UCSD-AML1 (cell line): Measurements from ENCODE around the gene CCDC188.
A peak's percentile ranks its signal among the peaks of the same experiment; 100 is the strongest.

ENCODE experiments used
- DNase-seq: peaks from one replicate; lab custom pipeline; 2025; ENCODE audit not compliant: unreplicated experiment; lab: John Stamatoyannopoulos, UW

The CCDC188 gene

GRCh38 chr22:20123366-20124082 lies 27.3 kb downstream of the CCDC188 start:
- no peak for DNase-seq

DNA sequence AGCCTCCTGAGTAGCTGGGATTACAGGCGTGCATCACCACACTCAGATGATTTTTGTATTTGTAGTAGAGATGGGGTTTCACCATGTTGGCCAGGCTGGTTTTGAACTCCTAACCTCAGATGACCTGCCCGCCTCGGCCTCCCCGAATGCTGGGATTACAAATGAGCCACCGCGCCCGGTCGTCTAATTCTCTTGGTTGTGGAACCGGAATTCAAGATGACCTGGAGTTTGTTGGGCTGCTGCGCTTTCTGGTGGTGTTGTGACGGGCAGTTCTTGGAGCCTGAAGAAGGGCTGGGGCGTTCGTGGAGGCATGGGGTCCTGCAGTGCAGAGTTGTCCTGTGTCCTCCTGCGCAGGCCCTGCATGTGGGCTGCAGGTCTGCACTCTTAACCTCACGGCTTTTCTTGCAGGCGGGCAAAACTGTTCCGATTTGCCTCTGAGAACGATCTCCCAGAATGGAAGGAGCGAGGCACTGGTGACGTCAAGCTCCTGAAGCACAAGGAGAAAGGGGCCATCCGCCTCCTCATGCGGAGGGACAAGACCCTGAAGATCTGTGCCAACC lies 28.9 kb downstream of the CCDC188 start:
- DNase-seq: no peak

- DNase-seq: no peak
Measured at GRCh38 chr22:20118300-20119020, 32.4 kb downstream of the CCDC188 start.

DNA sequence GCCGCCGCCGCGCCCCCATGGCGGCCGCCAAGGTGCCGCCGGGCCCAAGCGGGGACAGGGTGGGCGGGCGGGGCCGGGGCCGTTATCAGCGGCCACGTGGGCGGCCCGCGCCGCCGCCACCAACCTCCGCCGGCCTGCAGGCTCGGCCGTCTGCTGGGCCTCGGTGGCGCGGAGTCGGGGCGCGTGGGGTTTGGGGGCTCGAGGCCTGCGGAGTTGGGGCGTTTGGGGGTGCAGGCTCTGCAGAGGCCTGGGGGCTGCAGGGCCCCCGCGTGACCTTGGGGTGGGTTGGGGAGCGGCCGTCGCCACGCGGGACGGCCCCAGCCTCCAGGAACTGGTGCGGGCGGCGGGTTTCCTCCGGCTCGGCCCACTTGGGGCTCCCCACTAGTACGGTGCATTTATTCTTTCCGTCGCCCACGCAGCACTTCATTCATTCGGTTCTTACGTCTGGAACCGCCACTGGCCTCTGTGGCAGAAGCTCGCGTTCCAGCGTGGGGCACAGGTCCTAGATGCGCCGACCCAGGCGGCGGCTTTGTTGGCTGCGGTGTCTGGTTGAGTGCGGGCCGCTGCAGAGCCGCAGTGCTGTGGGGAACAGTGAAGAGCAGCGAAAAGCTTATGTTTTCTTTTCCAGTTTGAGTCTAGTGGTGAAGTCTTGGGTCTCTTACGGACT lies 33.1 kb downstream of the CCDC188 start:
- peak; percentile 45 for DNase-seq

- DNase-seq: peak; percentile 99
Measured at GRCh38 chr22:20116951-20117632, 33.8 kb downstream of the CCDC188 start, which contains the start of gene TRMT2A. Gene TRMT2A (minus strand): TSS chr22:20117226. CDS start chr22:20116906, 320 bp downstream.

GRCh38 chr22:20116376-20116950 lies 34.4 kb downstream of the CCDC188 start:
- no peak for DNase-seq

GRCh38 chr22:20115691-20116375 lies 35.0 kb downstream of the CCDC188 start, which contains the start of gene RANBP1:
Gene RANBP1 (plus strand): TSS chr22:20116104. CDS start chr22:20116185, 81 bp downstream.
- no peak for DNase-seq

GRCh38 chr22:20114506-20115475 lies 36.1 kb downstream of the CCDC188 start:
- DNase-seq: no peak

DNA sequence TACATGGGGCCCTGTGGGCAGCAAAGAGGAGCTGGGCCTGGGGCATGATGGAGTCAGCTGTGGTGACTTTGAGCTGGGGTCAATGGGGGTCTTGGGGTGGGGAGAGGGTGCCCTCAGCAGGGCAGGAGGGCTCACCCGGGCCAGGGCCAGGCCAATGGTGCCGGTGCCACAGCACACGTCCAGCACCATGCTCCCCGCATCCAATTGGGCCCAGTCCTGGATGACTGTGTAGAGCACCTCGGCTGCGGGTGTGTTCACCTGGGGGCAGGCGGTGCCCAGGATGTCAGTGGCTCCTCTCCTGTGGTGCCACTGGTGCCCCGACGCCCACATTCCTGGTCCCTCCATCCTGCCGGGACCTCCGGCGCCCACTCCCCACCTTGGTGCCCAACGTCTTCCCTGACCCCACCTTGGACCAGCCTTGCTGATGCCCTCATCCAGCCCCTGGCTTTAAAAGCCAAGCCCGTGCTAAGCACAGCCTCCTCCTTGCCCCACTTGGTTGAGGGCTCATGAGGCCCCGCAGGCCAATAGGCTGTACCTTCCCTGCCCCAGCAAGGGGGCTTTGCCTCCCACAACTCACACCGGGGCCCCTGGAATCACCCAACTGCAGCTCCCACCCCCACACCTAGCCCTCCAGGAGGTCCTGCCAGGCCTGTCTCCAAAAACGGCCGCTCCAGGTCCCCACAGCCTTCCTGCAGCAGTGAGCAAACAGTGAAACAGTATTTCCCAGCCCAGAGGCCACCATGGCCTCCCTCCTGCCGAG lies 37.1 kb downstream of the CCDC188 start:
- DNase-seq: no peak

DNA sequence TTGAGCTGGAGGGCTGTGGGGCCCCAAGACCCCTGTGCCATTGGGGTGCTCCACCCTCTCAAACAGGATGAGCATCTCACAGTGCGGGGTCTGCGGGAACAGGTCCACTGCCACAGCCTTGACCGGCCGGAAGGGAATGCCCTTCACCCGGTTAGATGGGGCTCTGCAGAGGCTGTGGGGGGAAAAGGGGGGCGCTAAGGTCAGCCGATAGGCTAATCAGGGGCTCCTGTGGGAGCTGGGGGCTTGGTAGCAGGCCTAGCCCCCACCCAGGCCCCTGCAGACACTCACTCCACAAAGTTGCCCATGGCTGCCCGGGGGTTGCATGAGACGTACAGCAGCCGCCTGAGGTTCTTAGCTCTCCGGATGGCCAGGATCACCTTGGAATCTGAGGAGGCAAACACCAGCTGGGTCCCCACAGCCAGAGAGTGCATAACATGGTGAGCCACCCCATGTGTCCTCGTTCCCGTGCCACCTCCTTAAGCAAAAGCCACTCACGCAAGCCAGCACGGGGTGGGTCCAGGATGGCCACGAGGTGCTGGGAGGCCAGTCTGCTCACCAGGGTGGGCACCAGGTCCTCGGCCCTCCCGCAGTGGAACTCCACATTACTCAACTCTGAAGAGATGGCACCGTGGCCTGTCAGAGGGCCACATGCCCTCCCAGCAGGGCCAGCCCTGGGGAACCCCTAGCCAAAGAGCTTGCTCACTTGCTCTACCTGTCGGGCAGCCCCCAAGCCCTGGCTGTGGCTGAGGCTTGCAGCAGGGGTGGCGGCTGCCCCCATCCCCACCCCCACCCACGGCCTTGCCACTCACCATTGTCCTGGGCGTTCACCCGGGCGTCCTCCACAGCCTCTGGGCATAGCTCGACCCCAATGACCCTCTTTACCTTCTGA lies 38.0 kb downstream of the CCDC188 start:
- DNase-seq: no peak

DNA sequence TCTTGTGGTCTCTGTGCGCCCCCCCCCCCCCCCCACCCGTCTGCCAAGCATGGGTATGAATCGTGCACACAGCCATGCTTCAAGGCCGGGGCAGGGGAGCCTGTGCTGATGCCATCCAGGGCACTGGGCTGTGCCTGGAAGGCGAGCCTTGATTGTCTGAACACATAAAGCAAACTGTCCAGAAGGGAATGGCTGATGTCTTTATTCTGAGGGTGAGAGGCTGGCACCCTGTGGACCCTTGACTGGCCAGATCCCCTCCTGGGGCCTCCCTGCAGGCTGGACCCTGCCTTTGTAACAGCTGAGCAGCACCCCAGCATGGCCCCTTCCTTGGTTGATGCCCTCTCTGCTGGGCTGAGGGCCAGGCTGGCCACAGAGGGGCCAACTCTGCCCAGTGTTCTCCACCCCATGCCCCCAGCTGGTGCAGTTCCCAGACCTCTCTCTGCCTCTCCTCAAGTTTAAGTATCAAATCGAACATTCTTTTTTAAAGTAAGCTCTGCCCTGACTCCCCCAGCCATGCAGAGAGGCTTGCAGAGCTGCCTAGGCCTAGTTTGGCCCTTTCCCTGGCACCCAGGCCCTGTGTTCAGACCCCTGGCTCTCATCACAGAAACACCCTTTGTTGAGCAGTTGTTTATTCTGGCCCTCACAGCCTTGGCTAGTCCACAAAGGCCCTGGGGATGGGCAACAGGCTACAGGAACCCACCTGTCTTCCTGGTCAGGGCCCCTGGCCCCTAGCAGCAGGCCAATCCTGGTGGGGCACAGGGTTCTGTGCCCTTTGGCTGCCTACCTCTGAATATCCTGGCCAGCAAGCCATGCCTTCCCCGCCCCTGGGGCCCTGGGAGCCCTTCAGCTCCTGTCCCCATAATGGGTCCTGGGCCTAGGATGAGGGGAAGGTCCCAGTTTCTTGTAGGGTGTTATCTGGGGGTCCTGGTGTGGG lies 38.9 kb downstream of the CCDC188 start:
- DNase-seq: no peak

DNA sequence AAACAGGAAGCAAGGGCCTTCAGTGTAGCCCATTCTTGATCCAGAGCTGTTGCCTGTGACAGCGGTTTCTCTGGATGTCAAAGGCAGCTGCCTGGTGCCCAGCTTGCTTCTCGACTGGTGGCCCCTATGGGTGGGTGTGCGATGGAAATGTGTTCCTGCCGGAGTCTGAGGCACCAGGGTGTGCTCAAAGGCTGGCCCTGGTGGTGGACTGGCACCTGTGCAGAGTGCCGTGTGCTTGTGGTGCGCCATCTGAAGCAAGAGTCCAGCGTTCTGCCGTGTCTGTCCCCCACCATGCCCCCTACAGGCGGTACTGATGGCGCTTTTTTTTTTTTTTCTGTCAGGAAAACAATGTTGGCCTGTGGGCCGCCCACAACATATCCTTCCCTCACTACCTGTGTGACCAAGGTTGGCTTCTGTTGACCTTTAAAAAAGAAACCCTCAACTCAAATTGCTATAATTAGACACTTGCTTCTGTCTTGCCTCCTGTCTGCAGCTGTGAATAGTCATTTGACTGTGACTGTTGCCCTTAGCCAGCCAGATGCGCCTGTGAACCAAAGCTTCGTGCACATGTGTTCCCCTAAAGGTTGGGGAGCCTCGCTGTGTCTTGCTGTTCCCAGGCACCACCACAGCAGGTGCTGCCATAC lies 39.7 kb downstream of the CCDC188 start:
- DNase-seq: no peak

- DNase-seq: no peak
Measured at GRCh38 chr22:20110359-20110985, 40.4 kb downstream of the CCDC188 start.

DNA sequence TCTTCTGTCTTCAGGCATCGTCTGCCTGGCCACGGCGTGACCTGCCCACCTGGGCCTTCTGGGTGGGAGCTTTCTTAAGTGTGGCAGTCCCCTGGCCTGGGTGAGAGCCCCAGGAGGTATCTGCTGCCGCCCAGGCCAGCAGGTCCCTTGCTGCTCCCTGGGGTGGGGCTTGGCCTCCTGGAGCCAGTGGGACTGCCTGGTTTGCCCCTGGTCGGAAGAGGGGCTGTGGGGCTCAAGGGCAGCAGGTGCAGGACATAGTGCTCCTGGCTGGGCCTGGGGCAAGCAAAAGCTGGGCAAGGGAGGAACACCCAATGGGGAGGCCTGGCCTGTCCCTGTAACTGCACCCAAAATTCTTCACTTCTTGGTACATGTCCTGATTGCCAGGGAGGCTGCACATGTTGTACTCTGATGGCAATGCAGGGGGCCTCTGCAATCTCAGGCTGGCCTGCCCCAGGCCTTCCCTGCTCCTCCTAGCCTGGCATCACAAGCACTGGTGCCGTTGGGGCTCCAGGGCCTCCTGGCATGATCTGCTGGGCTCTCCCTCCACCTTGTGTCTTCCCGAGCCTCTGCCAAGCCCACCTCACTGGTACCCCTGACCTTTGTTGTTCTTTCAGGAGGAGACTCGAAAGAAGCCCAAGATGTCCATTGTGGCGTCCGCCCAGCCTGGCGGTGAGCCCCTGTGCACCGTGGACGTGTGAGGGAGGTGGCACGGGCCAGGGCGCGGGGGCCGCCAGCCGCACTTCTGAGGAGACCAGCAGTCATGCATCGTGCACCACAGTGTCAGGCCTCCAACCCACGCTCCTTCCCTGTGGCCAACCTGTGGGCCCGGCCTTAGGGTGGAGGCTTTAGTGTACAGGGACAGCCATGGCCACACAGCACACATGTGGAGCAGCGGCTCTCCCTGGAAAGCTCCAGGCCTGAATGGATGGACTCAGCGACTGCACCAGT lies 41.2 kb downstream of the CCDC188 start:
- DNase-seq: no peak
